ENCODE data around the gene ZFP36.

Gene ZFP36

DNA sequence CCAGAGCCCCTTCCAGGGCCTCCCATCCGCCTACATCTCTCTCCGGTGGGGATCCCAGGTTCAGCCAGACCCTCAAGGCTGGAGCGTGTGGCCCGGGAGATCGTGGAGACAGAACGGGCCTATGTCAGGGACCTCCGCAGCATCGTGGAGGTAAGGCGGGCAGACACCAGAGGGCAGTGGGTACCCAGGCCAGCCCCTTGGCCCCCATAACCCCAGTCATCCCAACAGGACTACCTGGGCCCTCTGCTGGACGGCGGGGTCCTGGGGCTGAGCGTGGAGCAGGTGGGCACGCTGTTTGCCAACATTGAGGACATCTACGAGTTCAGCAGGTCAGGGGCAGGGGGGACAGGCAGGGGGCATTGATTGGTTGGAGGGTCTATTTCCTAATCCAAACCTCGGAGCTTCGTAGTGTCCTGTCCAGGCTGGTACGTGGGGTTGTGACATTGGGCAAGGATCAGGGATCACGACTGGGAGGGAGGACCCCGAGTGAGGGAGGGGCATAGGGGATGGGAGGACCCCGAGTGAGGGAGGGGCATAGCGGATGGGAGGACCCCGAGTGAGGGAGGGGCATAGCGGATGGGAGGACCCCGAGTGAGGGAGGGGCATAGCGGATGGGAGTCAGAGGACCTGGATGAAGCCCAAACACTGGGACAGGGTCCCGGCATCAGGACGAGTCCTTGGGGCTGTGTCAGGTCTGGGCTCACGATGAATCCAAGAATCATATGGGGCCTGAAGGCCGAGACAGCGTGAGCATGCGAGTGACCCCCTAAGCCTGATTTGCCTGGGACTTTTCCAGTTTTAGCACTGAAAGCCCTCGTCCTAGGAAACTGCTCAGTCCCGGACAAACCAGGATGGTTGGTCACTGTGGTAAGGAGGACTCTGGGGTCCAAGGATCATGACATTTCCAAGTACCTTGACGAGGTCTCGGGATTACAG lies 8.7 kb downstream of the ZFP36 start:
- no peak for DNase-seq (ENCODE audit: low read depth in 1 of 2, low spot score in 1 of 2)

DNA sequence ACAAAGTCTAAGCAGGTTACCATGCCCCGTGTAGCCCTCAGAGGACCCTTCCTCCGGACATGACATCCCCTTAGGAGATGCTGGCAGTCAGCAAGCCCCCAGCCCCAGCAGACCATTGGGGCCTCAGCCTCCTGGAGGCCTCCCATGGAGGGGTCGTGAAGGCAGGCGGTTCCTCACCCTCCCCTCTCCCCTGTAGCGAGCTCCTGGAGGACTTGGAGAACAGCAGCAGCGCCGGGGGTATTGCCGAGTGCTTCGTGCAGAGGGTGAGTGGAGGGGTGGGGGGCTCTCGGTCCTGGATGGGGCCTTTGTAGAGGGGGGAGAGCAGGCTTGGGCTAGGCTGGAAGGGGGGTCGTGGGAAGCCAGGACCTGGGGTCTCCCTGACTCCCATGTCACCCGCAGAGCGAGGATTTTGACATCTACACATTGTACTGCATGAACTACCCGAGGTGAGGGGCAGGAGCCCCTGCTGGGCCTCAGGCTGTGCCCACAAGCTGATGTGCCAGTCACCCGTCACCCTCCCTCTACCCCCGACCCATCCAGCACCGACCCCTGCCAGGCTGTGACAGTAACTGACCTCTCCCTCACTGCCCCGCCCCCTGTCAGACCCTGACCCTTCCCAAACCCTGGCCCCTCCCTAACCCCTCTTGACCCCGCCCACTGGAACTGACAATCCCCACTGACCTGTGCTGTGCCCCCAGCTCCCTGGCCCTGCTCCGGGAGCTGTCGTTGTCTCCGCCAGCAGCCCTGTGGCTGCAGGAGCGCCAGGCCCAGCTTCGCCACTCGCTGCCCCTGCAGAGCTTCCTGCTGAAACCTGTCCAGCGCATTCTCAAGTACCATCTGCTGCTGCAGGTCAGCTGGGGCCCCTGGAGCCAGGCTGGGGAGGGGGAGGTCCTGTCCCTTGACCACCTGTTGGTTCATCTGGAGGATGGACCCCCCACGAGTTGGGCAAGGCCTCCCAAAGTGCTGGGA lies 9.8 kb downstream of the ZFP36 start:
- DNase-seq (ENCODE audit: low read depth in 1 of 2, low spot score in 1 of 2), result no peak

DNA sequence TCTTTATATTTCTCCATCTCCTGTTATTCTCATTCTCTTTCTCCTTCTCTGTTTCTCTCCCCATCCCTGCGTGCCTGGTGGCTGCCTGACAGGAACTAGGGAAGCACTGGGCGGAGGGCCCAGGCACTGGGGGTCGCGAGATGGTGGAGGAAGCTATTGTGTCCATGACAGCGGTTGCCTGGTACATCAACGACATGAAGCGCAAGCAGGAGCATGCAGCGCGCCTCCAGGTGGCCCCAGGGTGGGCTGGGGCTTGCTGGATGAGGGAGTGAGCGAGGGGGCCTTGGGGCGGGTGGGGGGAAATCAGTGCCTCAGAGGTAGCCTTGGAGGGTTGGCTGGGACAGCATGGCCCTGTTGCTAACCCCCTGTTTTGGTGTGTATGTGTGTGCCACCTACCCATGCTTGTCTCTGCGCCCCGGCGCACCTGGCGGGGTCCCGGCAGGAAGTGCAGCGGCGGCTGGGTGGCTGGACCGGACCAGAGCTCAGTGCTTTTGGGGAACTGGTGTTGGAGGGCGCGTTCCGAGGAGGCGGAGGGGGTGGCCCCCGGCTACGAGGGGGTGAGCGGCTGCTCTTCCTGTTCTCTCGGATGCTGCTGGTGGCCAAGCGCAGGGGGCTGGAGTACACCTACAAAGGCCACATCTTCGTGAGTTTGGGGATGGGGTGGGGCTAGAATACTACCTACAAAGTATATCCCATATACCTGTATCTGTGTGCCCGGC lies 11.0 kb downstream of the ZFP36 start:
- DNase-seq (ENCODE audit: low read depth in 1 of 2, low spot score in 1 of 2), result no peak

DNA sequence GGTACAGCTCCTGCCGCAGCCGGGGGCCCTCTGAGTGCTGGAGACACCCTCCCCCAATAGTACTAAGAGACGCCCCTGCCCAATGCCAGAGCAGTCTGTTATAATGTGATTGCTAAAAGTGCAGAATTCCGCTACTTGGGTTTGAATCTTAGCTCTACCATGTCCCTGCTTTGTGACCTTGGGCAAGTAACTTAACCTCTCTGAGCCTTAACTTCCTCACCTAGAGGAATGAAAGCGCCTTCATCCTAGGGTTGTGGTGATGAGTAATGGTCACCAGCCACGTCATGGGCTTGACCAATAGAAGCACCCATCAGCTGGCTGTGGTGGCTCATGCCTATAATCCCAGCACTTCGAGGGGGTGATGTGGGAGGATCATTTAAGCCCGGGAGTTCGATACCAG lies 12.4 kb downstream of the ZFP36 start:
- no peak for DNase-seq (ENCODE audit: low read depth in 1 of 2, low spot score in 1 of 2)

- DNase-seq (ENCODE audit: low read depth in 1 of 2, low spot score in 1 of 2), result no peak
Measured at GRCh38 chr19:39420769-39421168, 14.1 kb downstream of the ZFP36 start.

DNA sequence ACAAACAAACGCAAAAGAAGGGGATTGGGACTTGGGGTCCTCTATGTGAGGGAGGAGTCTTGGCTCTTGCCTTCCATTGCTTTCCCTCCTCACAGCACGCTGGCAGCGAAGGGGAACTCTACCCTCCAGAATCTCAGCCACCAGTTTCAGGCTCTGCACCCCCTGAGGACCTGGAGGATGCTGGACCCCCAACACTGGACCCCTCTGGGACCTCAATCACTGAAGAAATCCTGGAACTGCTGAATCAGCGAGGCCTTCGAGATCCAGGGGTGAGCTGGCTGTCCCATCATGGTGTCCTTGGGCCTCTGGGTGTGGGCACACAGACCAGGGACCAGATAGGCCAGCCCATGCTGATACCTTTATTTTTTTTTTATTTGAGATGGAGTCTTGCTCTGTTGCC lies 15.4 kb downstream of the ZFP36 start:
- no peak for DNase-seq (ENCODE audit: low read depth in 1 of 2, low spot score in 1 of 2)

DNA sequence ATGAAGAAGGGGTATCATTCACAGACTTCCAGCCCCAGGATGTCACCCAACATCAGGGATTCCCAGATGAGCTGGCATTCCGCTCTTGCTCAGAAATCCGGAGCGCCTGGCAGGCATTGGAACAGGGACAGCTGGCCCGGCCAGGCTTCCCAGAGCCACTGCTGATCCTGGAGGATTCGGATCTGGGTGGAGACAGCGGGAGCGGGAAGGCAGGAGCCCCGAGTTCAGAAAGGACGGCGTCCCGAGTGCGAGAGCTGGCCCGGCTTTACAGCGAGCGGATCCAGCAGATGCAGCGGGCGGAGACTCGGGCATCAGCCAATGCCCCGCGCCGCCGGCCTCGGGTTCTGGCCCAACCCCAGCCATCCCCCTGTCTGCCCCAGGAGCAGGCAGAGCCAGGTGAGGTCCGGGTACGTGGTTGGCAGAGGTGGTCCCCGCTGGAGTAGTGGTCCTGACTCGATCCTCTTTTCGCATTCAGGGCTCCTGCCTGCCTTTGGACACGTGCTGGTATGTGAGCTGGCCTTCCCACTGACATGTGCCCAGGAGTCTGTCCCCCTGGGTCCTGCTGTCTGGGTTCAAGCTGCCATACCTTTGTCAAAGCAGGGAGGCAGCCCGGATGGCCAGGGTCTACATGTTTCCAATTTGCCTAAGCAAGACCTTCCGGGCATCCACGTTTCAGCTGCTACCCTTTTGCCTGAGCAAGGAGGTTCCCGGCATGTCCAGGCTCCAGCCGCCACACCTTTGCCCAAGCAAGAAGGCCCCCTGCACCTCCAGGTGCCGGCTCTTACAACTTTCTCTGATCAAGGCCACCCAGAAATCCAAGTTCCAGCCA lies 16.8 kb downstream of the ZFP36 start:
- no peak for DNase-seq (ENCODE audit: low read depth in 1 of 2, low spot score in 1 of 2)

DNA sequence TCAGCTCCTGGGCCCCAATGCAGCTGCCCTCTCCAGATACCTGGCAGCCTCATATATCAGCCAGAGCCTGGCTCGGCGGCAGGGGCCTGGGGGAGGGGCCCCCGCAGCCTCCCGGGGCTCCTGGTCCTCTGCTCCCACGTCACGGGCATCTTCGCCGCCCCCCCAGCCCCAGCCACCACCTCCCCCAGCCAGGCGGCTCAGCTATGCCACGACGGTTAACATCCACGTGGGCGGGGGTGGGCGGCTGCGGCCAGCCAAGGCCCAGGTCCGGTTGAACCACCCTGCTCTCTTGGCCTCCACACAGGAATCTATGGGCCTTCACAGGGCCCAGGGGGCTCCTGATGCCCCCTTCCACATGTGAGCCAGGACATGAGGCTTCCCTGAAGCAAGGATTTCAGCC lies 18.3 kb downstream of the ZFP36 start:
- DNase-seq (ENCODE audit: low read depth in 1 of 2, low spot score in 1 of 2), result no peak

GRCh38 chr19:39425744-39426143 lies 19.1 kb downstream of the ZFP36 start:
- no peak for DNase-seq (ENCODE audit: low read depth in 1 of 2, low spot score in 1 of 2)

DNA sequence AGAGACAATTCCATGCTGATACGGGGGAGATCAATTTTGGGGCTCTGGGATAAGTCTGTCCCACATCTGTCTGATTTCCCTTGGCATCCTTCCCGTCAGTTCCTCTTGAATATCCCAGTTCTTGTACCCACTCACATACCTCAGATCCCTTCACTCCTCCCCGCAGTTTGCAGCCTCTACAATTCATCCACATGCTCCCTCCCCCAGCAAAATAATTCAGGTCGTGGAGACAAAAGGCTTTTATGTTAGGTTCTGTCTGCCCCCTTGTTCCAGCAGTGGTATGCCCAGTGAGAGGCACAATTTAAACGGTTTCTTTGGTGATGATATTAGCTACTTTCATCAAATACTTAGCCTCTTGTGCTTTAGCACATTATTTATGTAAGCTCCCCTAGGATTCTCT lies 19.5 kb downstream of the ZFP36 start:
- no peak for DNase-seq (ENCODE audit: low read depth in 1 of 2, low spot score in 1 of 2)

DNA sequence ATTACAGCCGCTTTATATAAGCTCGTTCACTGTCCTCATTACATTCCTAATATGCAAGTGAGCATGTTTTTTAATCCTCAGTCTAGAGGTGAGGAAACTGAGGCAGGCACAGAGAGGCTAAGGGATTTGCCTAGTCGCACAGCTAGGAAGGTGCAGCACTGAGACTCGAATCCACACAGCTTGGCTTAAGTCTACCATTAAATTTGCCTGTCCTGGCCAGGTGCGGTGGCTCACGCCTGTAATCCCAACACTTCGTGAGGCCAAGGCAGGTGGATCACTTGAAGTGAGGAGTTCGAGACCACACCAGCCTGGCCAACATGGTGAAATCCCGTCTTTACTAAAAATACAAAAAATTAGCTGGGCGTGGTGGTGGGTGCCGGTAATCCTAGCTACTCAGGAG lies 21.1 kb downstream of the ZFP36 start:
- DNase-seq (ENCODE audit: low read depth in 1 of 2, low spot score in 1 of 2), result no peak

GRCh38 chr19:39428283-39429112 lies 21.9 kb downstream of the ZFP36 start:
- DNase-seq (ENCODE audit: low read depth in 1 of 2, low spot score in 1 of 2), result no peak

DNA sequence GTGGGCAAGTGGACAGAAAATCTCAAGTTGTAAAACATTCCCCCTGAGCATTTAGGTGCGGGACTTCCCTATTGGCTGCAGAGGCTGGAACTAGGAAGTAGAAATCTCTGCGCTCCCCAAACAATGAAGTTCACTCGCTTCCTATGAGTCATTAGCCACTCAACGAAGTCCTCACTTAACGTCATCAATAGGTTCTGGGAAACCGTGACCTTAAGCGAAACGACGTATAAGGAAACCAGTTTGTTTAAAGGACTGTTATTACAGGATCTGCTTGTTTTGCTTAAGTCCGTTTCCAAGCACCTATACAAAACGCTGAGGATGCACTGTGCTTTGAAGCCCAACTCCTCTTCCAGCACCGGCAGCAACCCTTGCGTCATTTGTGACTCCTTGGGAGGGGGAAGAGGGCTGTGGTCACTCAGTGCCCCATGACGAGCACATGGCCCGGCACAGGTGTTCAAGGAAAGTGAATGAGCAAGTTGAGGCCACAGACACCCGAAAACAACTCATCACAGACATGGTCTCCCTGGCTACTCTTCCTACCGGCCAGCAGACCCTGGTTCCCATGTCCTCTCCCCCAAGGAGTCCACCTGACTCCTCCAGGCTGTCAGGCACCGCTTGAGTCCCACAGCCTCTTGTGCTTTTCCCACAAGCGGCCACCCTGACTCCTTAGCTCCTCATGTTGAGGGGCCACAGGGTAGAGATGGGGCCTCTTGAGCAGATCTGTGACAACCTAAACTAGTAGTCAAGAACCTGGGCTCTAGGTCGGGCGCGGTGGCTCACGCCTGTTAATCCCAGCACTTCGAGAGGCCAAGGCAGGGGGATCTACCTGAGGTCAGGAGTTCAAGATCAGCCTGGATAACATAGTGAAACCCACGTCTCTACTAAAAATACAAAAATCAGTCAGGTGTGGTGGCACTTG lies 24.3 kb downstream of the ZFP36 start:
- DNase-seq (ENCODE audit: low read depth in 1 of 2, low spot score in 1 of 2), result peak in 1 of 2 donors; percentile 49

DNA sequence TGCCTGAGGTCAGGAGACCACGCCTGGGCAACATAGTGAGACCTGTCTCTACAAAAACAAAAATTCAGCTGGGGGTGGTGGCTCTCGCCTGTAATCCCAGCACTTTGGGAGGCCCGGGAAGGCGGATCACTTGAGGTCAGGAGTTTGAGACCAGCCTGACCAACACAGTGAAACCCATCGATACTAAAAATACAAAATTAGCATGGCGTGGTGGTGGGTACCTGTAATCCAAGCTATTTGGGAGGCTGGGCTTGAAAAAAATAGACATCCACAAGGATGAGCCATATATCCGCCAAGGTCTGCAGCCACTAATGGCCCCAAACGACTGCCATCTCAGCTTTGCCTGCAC lies 26.0 kb downstream of the ZFP36 start:
- DNase-seq (ENCODE audit: low read depth in 1 of 2, low spot score in 1 of 2), result no peak

DNA sequence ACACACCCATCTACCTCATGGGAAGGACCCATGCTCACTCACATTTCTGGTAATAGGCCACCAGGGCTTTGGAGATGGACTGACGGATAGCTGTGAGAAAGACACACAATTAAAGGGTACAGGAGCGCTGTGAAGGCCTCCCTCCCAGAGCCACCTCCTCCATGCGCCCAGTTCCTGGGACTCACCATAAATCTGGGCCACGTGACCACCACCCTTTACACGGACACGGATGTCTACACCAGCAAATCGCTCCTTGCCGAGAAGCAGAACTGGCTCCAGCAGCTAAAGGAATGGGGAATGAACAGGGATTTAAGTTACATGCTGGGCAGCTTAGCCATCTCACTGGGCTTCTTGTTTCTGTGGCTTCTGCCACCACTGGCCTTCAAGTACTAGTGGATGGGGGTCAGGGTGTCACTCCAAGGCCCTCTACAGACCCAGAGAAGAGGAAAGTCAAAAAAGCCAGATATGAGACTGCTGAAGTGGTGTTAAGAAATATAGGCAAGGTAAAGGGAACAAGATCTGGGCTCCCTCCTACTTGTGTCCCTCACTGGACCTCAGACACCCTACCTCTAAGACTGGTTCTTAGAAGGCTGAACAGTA lies 26.9 kb downstream of the ZFP36 start:
- no peak for DNase-seq (ENCODE audit: low read depth in 1 of 2, low spot score in 1 of 2)

DNA sequence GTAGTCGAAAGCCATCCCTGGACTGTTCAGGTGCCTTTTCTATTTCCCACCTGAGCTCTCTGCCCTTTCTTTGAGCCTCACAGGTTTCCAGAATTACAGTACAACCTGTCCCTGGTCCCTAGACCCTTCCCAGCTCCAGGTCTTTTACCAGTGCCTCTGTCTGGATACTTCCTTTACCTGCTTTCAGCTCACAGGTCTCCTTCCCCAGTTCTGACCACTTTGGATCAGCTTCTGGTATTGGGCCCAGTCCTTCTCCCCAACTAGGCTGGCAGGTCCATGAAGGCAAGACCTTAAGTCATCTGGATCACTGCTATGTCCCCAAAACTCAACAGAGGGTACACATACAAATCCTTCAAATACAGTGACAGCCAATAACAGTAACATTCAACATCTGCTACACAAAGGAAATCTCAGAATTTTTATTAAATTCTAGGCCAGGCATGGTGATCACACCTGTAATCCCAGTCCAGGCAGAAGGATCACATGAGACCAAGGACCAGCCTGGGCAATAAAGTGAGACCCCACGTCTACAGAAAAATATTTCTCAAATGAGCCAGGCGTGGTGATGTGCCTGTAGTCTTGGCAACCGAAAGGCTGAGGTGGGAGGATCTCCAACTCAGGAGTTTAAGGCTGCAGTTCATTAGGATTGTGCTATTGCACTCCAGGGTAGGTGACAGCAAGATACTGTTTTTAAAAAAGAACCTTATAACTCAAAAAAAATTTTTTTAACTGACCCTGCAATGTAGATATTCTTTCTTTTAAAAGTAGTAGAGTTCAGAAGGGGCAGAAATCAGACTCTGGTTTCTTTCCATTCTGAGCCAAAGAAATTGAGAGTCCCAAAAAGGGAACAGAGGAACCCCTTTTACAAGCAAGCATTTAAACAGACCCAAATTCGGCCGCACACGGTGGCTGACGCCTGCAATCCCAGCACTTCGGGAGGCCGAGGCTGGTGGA lies 27.8 kb downstream of the ZFP36 start:
- DNase-seq (ENCODE audit: low read depth in 1 of 2, low spot score in 1 of 2), result no peak

All from activated CD4-positive, alpha-beta T cell treated with anti-CD3 and anti-CD28 coated beads, Interleukin-2, amount 50 U/mL, for 24 hours (primary cell).